T-helper 2 cell treated with Interferon-gamma antibody and Interleukin-4, amounts not matched to agents 5 μg/mL and 100 μg/mL, for 36 hours (primary cell): Measurements from ENCODE around the gene TRIP4.
A peak's percentile ranks its signal among the peaks of the same experiment; 100 is the strongest.
"Not testable (repeated sequence)": the region's sequence is repeated elsewhere in the genome, so short reads cannot be mapped to it uniquely, and the experiment has no call there.

Experiments used
- DNase-seq: peaks from one replicate; pipeline ENCODE4 v3.0.0; 2021; ENCODE audit warnings: low spot score
- H3K27ac Mint-ChIP-seq: one replicate; pipeline ENCODE4 v1.8.0; 2021; ENCODE audit warnings: mild to moderate bottlenecking, mixed read lengths
- H3K27me3 Mint-ChIP-seq: one replicate; pipeline ENCODE4 v1.8.0; 2021; ENCODE audit warnings: low read depth, mixed read lengths
- H3K36me3 Mint-ChIP-seq: one replicate; pipeline ENCODE4 v1.8.0; 2021; ENCODE audit warnings: low read depth, mixed read lengths
- H3K4me1 Mint-ChIP-seq: one replicate; pipeline ENCODE4 v1.8.0; 2021; ENCODE audit warnings: low read depth, mixed read lengths
- H3K4me3 Mint-ChIP-seq: one replicate; pipeline ENCODE4 v1.8.0; 2022; ENCODE audit warnings: mild to moderate bottlenecking, moderate library complexity, mixed read lengths
- H3K9me3 Mint-ChIP-seq: one replicate; pipeline ENCODE4 v1.8.0; 2021; ENCODE audit warnings: mixed read lengths

TRIP4 gene

GRCh38 chr15:64464276-64465005 is 76.8 kb downstream of the TRIP4 start:
- H3K4me1 Mint-ChIP-seq: peaks cover 62% of the 10 kb centered on the region
- DNase-seq: no peak
- no peaks in the 10 kb centered on the region for H3K27me3 Mint-ChIP-seq
- peak overlapping the region; percentile 58 for H3K27ac Mint-ChIP-seq
- no peaks in the 10 kb centered on the region for H3K9me3 Mint-ChIP-seq
- H3K4me3 Mint-ChIP-seq: peak overlapping the region; percentile 33
- H3K36me3 Mint-ChIP-seq: peaks cover 26% of the 10 kb centered on the region

- no peak for DNase-seq
- Mint-ChIP-seq H3K36me3 (peaks cover 30% of the 10 kb centered on the region), H3K27ac (peak overlapping the region; percentile 61), H3K4me1 (peaks cover 52% of the 10 kb centered on the region), H3K9me3 (no peaks in the 10 kb centered on the region), H3K27me3 (no peaks in the 10 kb centered on the region), H3K4me3 (peak overlapping the region; percentile 0)
Observed at GRCh38 chr15:64466408-64467141, 78.9 kb downstream of the TRIP4 start.

- no peak overlapping the region for H3K4me3 Mint-ChIP-seq
- H3K36me3 Mint-ChIP-seq: peaks cover 28% of the 10 kb centered on the region
- H3K27ac Mint-ChIP-seq: no peak overlapping the region
- peaks cover 23% of the 10 kb centered on the region for H3K4me1 Mint-ChIP-seq
- DNase-seq: no peak
- H3K27me3 Mint-ChIP-seq: no peaks in the 10 kb centered on the region
- no peaks in the 10 kb centered on the region for H3K9me3 Mint-ChIP-seq
Observed at GRCh38 chr15:64472161-64472560, 84.5 kb downstream of the TRIP4 start.

- DNase-seq: no peak
- H3K27me3 Mint-ChIP-seq: no peaks in the 10 kb centered on the region
- peaks cover 19% of the 10 kb centered on the region for H3K36me3 Mint-ChIP-seq
- no peak overlapping the region for H3K4me3 Mint-ChIP-seq
- H3K4me1 Mint-ChIP-seq: peaks cover 17% of the 10 kb centered on the region
- H3K27ac Mint-ChIP-seq: no peak overlapping the region
- H3K9me3 Mint-ChIP-seq: no peaks in the 10 kb centered on the region
Observed at GRCh38 chr15:64474846-64475245, 87.2 kb downstream of the TRIP4 start.

GRCh38 chr15:64476550-64476949 is 88.9 kb downstream of the TRIP4 start:
- no peak for DNase-seq
- Mint-ChIP-seq H3K36me3 (peaks cover 22% of the 10 kb centered on the region), H3K27ac (peak overlapping the region; percentile 24), H3K27me3 (no peaks in the 10 kb centered on the region), H3K9me3 (no peaks in the 10 kb centered on the region), H3K4me3 (no peak overlapping the region), H3K4me1 (peaks cover 20% of the 10 kb centered on the region)

GRCh38 chr15:64478863-64479262 is 91.2 kb downstream of the TRIP4 start:
- no peaks in the 10 kb centered on the region for H3K9me3 Mint-ChIP-seq
- H3K4me1 Mint-ChIP-seq: peaks cover 26% of the 10 kb centered on the region
- no peak for DNase-seq
- peak overlapping the region; percentile 7 for H3K27ac Mint-ChIP-seq
- no peaks in the 10 kb centered on the region for H3K27me3 Mint-ChIP-seq
- no peak overlapping the region for H3K4me3 Mint-ChIP-seq
- peaks cover 23% of the 10 kb centered on the region for H3K36me3 Mint-ChIP-seq

GRCh38 chr15:64480891-64481290 is 93.3 kb downstream of the TRIP4 start:
- no peak overlapping the region for H3K4me3 Mint-ChIP-seq
- DNase-seq: no peak
- H3K27ac Mint-ChIP-seq: no peak overlapping the region
- H3K27me3 Mint-ChIP-seq: no peaks in the 10 kb centered on the region
- H3K36me3 Mint-ChIP-seq: peaks cover 22% of the 10 kb centered on the region
- peaks cover 23% of the 10 kb centered on the region for H3K4me1 Mint-ChIP-seq
- no peaks in the 10 kb centered on the region for H3K9me3 Mint-ChIP-seq

- Mint-ChIP-seq H3K36me3 (peaks cover 24% of the 10 kb centered on the region), H3K27me3 (no peaks in the 10 kb centered on the region), H3K4me3 (no peak overlapping the region), H3K4me1 (peaks cover 11% of the 10 kb centered on the region), H3K9me3 (no peaks in the 10 kb centered on the region), H3K27ac (no peak overlapping the region)
- no peak for DNase-seq
Observed at GRCh38 chr15:64483749-64484148, 96.1 kb downstream of the TRIP4 start.

GRCh38 chr15:64485796-64486195 is 98.2 kb downstream of the TRIP4 start:
- DNase-seq: no peak
- Mint-ChIP-seq H3K36me3 (peaks cover 24% of the 10 kb centered on the region), H3K27me3 (no peaks in the 10 kb centered on the region), H3K4me1 (peaks cover 10% of the 10 kb centered on the region), H3K9me3 (no peaks in the 10 kb centered on the region), H3K4me3 (no peak overlapping the region), H3K27ac (no peak overlapping the region)

GRCh38 chr15:64490598-64491259 is 103.1 kb downstream of the TRIP4 start:
- Mint-ChIP-seq H3K27ac (no peak overlapping the region), H3K27me3 (no peaks in the 10 kb centered on the region), H3K4me1 (peaks cover 16% of the 10 kb centered on the region), H3K36me3 (peaks cover 17% of the 10 kb centered on the region), H3K9me3 (no peaks in the 10 kb centered on the region), H3K4me3 (no peak overlapping the region)
- no peak for DNase-seq

GRCh38 chr15:64493641-64494040 is 106.0 kb downstream of the TRIP4 start:
- peaks cover 19% of the 10 kb centered on the region for H3K4me1 Mint-ChIP-seq
- no peak overlapping the region for H3K27ac Mint-ChIP-seq
- DNase-seq: no peak
- no peaks in the 10 kb centered on the region for H3K9me3 Mint-ChIP-seq
- H3K36me3 Mint-ChIP-seq: peaks cover 13% of the 10 kb centered on the region
- no peak overlapping the region for H3K4me3 Mint-ChIP-seq
- no peaks in the 10 kb centered on the region for H3K27me3 Mint-ChIP-seq

- not testable (repeated sequence) for H3K4me3 Mint-ChIP-seq, H3K9me3 Mint-ChIP-seq, H3K27ac Mint-ChIP-seq, H3K27me3 Mint-ChIP-seq, DNase-seq
- peaks cover 30% of the 10 kb centered on the region for H3K4me1 Mint-ChIP-seq
- H3K36me3 Mint-ChIP-seq: peaks cover 26% of the 10 kb centered on the region
Observed at GRCh38 chr15:64495968-64496367, 108.3 kb downstream of the TRIP4 start.

GRCh38 chr15:64500695-64501395 is 113.2 kb downstream of the TRIP4 start:
- no peak for DNase-seq
- Mint-ChIP-seq H3K4me3 (no peak overlapping the region), H3K9me3 (no peaks in the 10 kb centered on the region), H3K4me1 (peaks cover 47% of the 10 kb centered on the region), H3K27me3 (no peaks in the 10 kb centered on the region), H3K27ac (peak overlapping the region; percentile 45), H3K36me3 (peaks cover 47% of the 10 kb centered on the region)

GRCh38 chr15:64501396-64501715 is 113.7 kb downstream of the TRIP4 start:
- H3K9me3 Mint-ChIP-seq: no peaks in the 10 kb centered on the region
- peak overlapping the region; percentile 45 for H3K27ac Mint-ChIP-seq
- no peak overlapping the region for H3K4me3 Mint-ChIP-seq
- H3K4me1 Mint-ChIP-seq: peaks cover 44% of the 10 kb centered on the region
- no peaks in the 10 kb centered on the region for H3K27me3 Mint-ChIP-seq
- no peak for DNase-seq
- H3K36me3 Mint-ChIP-seq: peaks cover 43% of the 10 kb centered on the region
